Stimulated activated CD8-positive, alpha-beta memory T cell treated with anti-CD3 and anti-CD28 coated beads, Interleukin-7, amount 100 ng/mL, for 48 hours (primary cell): ENCODE measurements around the gene SRGAP1.
"Not testable (repeated sequence)": the region's sequence is repeated elsewhere in the genome, so short reads cannot be mapped to it uniquely, and the experiment has no call there.

Experiments used
- DNase-seq, 2 donors: peaks; one replicate each; pipeline ENCODE4 v3.0.0-alpha.2; 2020; ENCODE audit warnings: low read depth in 1 of 2; ENCODE audit errors: extremely low read depth in 1 of 2

The SRGAP1 gene

DNA sequence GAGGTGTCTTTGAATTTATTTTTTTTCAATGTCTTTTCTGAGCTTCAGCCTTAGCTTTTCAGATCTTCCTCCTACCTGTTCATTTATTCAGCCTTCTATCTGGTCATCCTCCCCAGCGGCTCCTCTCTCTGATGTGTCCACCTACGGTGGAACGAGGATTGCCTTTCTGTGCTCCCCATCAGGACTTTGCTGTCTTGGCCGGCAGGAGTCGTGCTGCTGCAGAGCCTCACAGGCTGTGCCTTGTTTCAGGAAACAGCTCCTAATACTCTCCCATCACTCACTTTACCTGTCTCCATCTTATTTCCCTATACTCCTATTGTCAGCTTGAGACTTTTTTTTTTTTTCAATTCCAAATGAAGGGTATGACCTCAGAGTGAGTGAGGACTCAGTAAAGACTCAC lies 300.7 kb downstream of the SRGAP1 start:
- no peak for DNase-seq

GRCh38 chr12:64147011-64147631 lies 302.6 kb downstream of the SRGAP1 start:
- DNase-seq, result no peak

DNA sequence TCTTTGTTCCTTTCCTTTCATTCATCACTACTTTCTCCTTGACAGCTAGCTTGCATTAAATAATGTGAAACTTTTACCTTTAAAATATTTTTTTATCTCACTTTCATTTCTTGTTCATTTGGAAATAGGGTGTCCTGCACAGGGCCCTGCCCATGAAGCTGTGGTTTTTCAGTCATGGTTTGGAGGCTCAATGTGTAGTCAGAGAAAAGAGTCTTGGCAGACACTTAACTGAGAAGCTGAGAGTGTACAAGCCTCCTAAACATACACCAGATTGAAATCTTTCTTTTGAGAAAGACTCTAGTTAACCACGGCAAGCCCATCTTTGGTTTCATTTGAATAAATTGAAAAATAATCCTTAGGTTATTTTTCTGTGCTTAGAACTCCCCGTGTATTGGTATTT lies 303.4 kb downstream of the SRGAP1 start:
- no peak for DNase-seq

DNA sequence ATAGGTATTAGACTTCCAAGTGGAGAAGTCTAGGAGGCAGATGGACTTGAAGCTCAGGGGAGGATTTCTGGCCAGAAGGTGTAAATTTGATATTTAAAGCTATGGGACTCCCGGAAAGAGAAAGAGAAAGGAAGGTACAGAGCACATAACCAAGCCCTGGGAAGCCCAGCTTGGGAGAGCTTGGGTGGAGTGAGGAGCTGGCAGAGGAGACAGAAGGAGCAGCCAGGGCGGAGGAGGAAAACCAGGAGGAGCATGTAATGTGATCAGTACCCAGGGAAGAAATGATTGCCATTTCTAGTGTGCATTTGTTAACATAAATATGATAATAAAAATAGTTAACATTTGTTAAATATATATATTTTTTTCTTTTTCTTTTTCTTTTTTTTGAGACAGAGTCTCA lies 310.2 kb downstream of the SRGAP1 start:
- DNase-seq, result no peak

GRCh38 chr12:64157110-64157509 lies 312.6 kb downstream of the SRGAP1 start:
- DNase-seq, result no peak

GRCh38 chr12:64160021-64160710 lies 315.7 kb downstream of the SRGAP1 start:
- no peak for DNase-seq

GRCh38 chr12:64160711-64161060 lies 316.2 kb downstream of the SRGAP1 start:
- DNase-seq, result no peak

DNA sequence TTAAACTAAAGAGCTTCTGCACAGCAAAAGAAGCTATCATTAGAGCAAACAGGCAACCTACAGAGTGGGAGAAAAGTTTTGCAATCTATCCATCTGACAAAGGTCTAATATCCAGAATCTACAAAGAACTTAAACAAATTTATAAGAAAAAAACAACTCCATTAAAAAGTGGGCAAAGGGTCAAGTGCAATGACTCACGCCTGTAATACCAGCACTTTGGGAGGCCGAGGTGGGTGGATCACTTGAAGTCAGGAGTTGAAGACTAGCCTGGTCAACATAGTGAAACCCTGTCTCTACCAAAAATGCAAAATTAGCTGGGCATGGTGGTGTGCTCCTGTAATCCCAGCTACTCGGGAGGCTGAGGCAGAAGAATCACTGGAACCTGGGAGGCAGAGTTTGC lies 322.1 kb downstream of the SRGAP1 start:
- DNase-seq, result not testable (repeated sequence)

GRCh38 chr12:64167041-64167440 lies 322.5 kb downstream of the SRGAP1 start:
- not testable (repeated sequence) for DNase-seq

DNA sequence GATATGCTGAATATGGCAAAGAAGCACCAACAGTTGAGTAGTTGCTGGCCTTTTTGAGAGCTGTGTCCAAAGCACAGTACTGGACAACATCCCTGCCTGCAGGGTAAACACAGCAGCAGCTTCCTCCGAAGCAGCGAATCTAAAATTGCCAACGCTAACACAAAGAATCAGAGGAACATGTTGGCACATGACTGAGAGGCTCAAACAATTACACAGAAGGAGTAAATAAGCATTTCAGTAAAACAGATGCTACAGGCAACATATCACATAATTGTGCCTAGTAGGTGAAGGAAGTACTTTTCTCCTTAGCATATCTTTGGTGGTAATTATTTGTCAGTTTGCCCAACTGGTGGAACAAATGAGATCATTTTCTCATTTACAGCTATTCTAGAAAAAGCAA lies 325.5 kb downstream of the SRGAP1 start:
- no peak for DNase-seq

- DNase-seq, result no peak
These were observed 326.2 kb downstream of the SRGAP1 start for GRCh38 chr12:64170730-64171129.

- no peak for DNase-seq
These were observed 327.2 kb downstream of the SRGAP1 start for GRCh38 chr12:64171715-64172114.

GRCh38 chr12:64172143-64172970 lies 327.9 kb downstream of the SRGAP1 start:
- DNase-seq, result no peak

- no peak for DNase-seq
These were observed 329.0 kb downstream of the SRGAP1 start for GRCh38 chr12:64173456-64173855.

DNA sequence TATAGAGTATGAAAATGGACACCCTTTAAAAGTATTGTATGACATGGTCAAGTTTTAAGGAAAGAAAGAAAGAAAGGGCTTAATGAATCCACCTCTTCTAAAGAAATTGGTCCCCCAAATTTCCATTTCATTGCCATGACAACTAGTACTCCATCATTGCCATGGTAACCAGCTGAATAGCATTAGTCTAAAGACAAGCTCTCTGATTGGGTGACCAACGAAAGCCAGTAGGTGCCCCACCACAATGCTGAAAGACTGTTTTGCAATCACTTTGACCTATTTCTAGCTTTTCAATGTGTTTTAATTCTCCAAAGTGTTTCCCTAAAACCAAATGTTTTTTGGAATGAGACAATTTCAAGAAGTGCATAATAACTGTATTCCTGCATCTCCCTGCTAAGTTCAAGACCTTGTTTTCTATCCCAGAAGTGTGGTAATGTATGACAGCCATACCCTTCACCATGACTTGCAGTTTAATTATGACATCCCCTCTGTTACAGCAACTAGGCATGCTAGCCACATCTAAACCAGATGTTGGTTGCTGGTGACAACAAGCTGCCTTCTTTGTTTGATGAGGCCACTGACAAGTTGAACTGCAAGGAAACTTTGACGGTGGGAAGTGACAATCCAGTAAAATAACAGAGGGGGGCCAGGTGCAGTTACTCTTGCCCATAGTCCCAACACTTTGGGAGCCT lies 330.9 kb downstream of the SRGAP1 start:
- DNase-seq, result no peak

- DNase-seq, result no peak
These were observed 332.5 kb downstream of the SRGAP1 start for GRCh38 chr12:64177001-64177400.

DNA sequence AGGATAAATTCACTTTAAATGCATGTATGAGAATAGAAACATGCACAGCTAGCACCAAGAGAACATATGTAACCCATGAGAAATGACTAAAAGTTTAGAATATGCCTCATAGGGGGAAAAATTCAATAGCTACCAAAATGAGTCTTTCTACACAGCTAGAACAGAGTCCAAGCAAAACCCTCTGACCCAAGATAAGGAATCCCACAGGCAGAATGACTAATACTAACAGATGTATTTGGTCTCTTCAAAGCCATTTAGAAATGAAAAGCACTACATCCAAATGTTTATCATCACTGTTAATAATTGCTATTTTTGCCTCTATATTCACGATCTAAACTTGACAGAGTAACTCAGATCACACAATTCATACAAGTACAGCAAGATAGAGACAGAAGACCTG lies 333.6 kb downstream of the SRGAP1 start:
- DNase-seq, result no peak

GRCh38 chr12:64180951-64181350 lies 336.5 kb downstream of the SRGAP1 start:
- DNase-seq, result no peak

- no peak for DNase-seq
These were observed 337.2 kb downstream of the SRGAP1 start for GRCh38 chr12:64181430-64182291.

DNA sequence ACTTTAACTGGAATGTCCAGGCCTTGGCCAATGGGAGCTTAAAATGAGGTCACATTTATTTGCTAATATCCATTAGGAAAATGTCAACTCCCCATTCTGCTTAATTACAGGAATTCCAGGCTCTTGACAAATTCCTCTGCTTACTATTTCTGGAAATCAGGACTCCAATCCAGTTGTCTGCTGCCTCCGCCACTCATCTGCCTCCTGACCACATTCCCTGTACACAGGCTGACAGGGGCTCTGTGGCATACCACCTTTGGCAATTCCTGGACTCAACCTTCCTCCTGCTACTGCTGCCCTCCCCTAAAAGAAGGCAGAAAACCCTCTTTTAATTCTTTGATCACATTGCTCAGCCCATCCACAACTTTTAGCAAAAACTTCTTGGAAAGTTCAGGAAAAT lies 339.7 kb downstream of the SRGAP1 start:
- DNase-seq, result no peak
